H9 (cell line): ENCODE measurements around the gene RIOK3. TPM values are rescaled to one million over a fixed set of nuclear protein-coding genes. Genes with fewer than 3 reads are reported as not detected.

Experiments used
- DNase-seq: peaks from one replicate; pipeline ENCODE4 v3.0.0-alpha.2; 2017
- H2AFZ ChIP-seq: one replicate; pipeline ENCODE4 v1.6.1; 2013; ENCODE audit warnings: mild to moderate bottlenecking, low read length, control low read depth, moderate library complexity
- H2AK5ac ChIP-seq: 2 replicates; pipeline ENCODE4 v1.6.1; 2013; ENCODE audit warnings: low read length, control low read depth, mixed read lengths; ENCODE audit not compliant: insufficient read length
- H2BK120ac ChIP-seq: one replicate; pipeline ENCODE4 v1.6.1; 2013; ENCODE audit warnings: low read depth, mild to moderate bottlenecking, low read length, control low read depth, inconsistent platforms; ENCODE audit not compliant: poor library complexity, severe bottlenecking
- H2BK12ac ChIP-seq: 2 replicates; pipeline ENCODE4 v1.6.1; 2013; ENCODE audit warnings: low read length, control low read depth, mixed read lengths, low read depth; ENCODE audit not compliant: insufficient read length
- H2BK15ac ChIP-seq: 2 replicates; pipeline ENCODE4 v1.6.1; 2013; ENCODE audit warnings: low read depth, low read length, control low read depth
- H2BK20ac ChIP-seq: one replicate; pipeline ENCODE4 v1.6.1; 2013; ENCODE audit warnings: low read depth, mild to moderate bottlenecking, low read length, control low read depth, inconsistent platforms; ENCODE audit not compliant: poor library complexity, severe bottlenecking
- H2BK5ac ChIP-seq: 2 replicates; pipeline ENCODE4 v1.6.1; 2013; ENCODE audit warnings: low read length, control low read depth, mixed read lengths; ENCODE audit not compliant: insufficient read length
- H3K14ac ChIP-seq: 2 replicates; pipeline ENCODE4 v1.6.1; 2013; ENCODE audit warnings: low read length, control low read depth; ENCODE audit not compliant: insufficient read depth
- H3K18ac ChIP-seq: 2 replicates; pipeline ENCODE4 v1.6.1; 2013; ENCODE audit warnings: low read depth, mild to moderate bottlenecking, mixed read lengths, low read length, control low read depth; ENCODE audit not compliant: insufficient read length
- H3K23ac ChIP-seq: 2 replicates; pipeline ENCODE4 v1.6.1; 2013; ENCODE audit warnings: low read length, control low read depth, mixed read lengths, low read depth; ENCODE audit not compliant: insufficient read length
- H3K23me2 ChIP-seq: 2 replicates; pipeline ENCODE4 v1.6.1; 2013; ENCODE audit warnings: low read depth, mild to moderate bottlenecking, mixed read lengths, low read length, control low read depth; ENCODE audit not compliant: insufficient read length, poor library complexity, severe bottlenecking
- H3K27ac ChIP-seq: 2 replicates; pipeline ENCODE4 v1.5.1; 2013; ENCODE audit warnings: low read length, control low read depth, mixed read lengths, low read depth; ENCODE audit not compliant: insufficient read length
- H3K27me3 ChIP-seq: 2 replicates; pipeline ENCODE4 v1.6.1; 2013; ENCODE audit warnings: low read length, control low read depth, inconsistent platforms; ENCODE audit not compliant: insufficient read depth
- H3K4ac ChIP-seq: 2 replicates; pipeline ENCODE4 v1.6.1; 2013; ENCODE audit warnings: low read depth, mild to moderate bottlenecking, control low read depth, inconsistent platforms, low read length, moderate library complexity
- H3K4me1 ChIP-seq: 2 replicates; pipeline ENCODE4 v1.6.1; 2013; ENCODE audit warnings: low read length, control low read depth, inconsistent platforms; ENCODE audit not compliant: insufficient read depth
- H3K4me2 ChIP-seq: 2 replicates; pipeline ENCODE4 v1.6.1; 2013; ENCODE audit warnings: low read length, control low read depth, mixed read lengths; ENCODE audit not compliant: insufficient read length, insufficient read depth
- H3K56ac ChIP-seq: 2 replicates; pipeline ENCODE4 v1.6.1; 2013; ENCODE audit warnings: low read depth, mild to moderate bottlenecking, mixed read lengths, low read length, control low read depth; ENCODE audit not compliant: insufficient read length
- H3K79me1 ChIP-seq: 2 replicates; pipeline ENCODE4 v1.6.1; 2013; ENCODE audit warnings: low read depth, mild to moderate bottlenecking, moderate library complexity, low read length, control low read depth, inconsistent platforms; ENCODE audit not compliant: insufficient read depth, poor library complexity, severe bottlenecking
- H3K79me2 ChIP-seq: 2 replicates; pipeline ENCODE4 v1.6.1; 2013; ENCODE audit warnings: low read length, control low read depth, inconsistent platforms; ENCODE audit not compliant: insufficient read depth
- H3K9ac ChIP-seq: 2 replicates; pipeline ENCODE4 v1.6.1; 2013; ENCODE audit warnings: low read length, control low read depth, mixed read lengths; ENCODE audit not compliant: insufficient read length; ENCODE audit errors: extremely low read depth
- H3K9me3 ChIP-seq: one replicate; pipeline ENCODE4 v1.6.1; 2013; ENCODE audit warnings: low read depth, low read length, inconsistent platforms; ENCODE audit not compliant: control insufficient read depth
- H3T11ph ChIP-seq: one replicate; pipeline ENCODE4 v1.6.1; 2013; ENCODE audit warnings: mild to moderate bottlenecking, low read length, control low read depth, inconsistent platforms
- H4K20me1 ChIP-seq: one replicate; pipeline ENCODE4 v1.6.1; 2013; ENCODE audit not compliant: control insufficient read depth, insufficient read length, insufficient read depth
- H4K5ac ChIP-seq: 2 replicates; pipeline ENCODE4 v1.6.1; 2013; ENCODE audit warnings: low read depth, mild to moderate bottlenecking, mixed read lengths, low read length, control low read depth; ENCODE audit not compliant: insufficient read length
- H4K8ac ChIP-seq: replicated peaks from 2 replicates; pipeline ENCODE4 v1.6.1; 2013; ENCODE audit warnings: low read length, control low read depth, mixed read lengths, low read depth; ENCODE audit not compliant: insufficient read length
- H4K91ac ChIP-seq: 2 replicates; pipeline ENCODE4 v1.6.1; 2013; ENCODE audit warnings: low read depth, mild to moderate bottlenecking, moderate library complexity, mixed read lengths, low read length, control low read depth; ENCODE audit not compliant: insufficient read length
- H3K27ac Mint-ChIP-seq, 3 experiments: 2 replicates in 2 of 3; 3 replicates in 1 of 3; pipeline ENCODE4 v1.8.0; 2020 to 2021; ENCODE audit warnings: mixed read lengths in 3 of 3, mild to moderate bottlenecking in 1 of 3, moderate library complexity in 1 of 3
- H3K27me3 Mint-ChIP-seq: 2 replicates; pipeline ENCODE4 v1.8.0; 2021; ENCODE audit warnings: low read depth, mild to moderate bottlenecking, moderate library complexity, mixed read lengths
- H3K36me3 Mint-ChIP-seq, 3 experiments: 2 replicates in 2 of 3; 3 replicates in 1 of 3; pipeline ENCODE4 v1.8.0; 2020 to 2021; ENCODE audit warnings: low read depth in 3 of 3, mixed read lengths in 3 of 3; ENCODE audit not compliant: insufficient read depth in 1 of 3
- H3K4me1 Mint-ChIP-seq, 2 experiments: 2 replicates each; pipeline ENCODE4 v1.8.0; 2020; ENCODE audit warnings: mixed read lengths in 2 of 2
- H3K4me3 Mint-ChIP-seq, 2 experiments: 2 replicates in 1 of 2; 3 replicates in 1 of 2; pipeline ENCODE4 v1.8.0; 2020 to 2021; ENCODE audit warnings: mild to moderate bottlenecking in 2 of 2, mixed read lengths in 2 of 2, moderate library complexity in 1 of 2
- H3K9me3 Mint-ChIP-seq, 2 experiments: 2 replicates in 1 of 2; 3 replicates in 1 of 2; pipeline ENCODE4 v1.8.0; 2020; ENCODE audit warnings: mild to moderate bottlenecking in 2 of 2, mixed read lengths in 2 of 2, moderate library complexity in 1 of 2
- WGBS: extraction: QIAGEN DNeasy Blood & Tissue Kit; methylation state at CpG from one replicate; pipeline ENCODE4 v1.1.7; 2013; ENCODE audit warnings: missing lambda C conversion rate, low lambda C conversion rate, mixed read lengths; ENCODE audit not compliant: insufficient read length; ENCODE audit errors: extremely low coverage; 5-methylcytosine and 5-hydroxymethylcytosine counted together
- total RNA-seq: library from RNA; stranded (reverse); gene quantifications from 2 replicates; pipeline ENCODE4 v1.2.1, GENCODE V29; 2021
- TF ChIP-seq, protein P1 (sequence below): fragments of 200-600 bp; sonication (generic); conservative IDR thresholded peaks from 3 replicates; pipeline ENCODE4 v1.8.0; 2021; ENCODE audit warnings: antibody characterized with exemption, mild to moderate bottlenecking

Gene RIOK3
- total RNA-seq, 1 experiment from 2014 or later, result 34.6 TPM

DNA sequence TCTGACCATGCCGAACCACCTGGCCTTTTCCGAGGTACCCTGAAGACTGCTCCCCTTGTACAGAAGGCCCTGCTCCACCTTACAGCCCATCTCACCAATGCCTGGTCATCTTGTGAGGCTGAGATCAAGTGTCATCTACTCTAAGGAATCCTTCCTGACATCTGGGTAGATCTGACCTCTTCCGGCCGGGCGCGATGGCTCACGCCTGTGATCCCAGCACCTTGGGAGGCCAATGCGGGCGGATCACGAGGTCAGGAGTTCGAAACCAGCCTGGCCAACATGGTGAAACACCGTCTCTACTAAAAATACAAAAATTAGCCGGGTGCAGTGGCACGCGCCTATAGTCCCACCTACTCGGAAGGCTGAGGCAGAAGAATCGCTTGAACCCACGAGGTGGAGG lies 2.1 kb upstream of the RIOK3 start:
- Mint-ChIP-seq H3K36me3 (no peaks in the 10 kb centered on the region), H3K4me3 (no peak overlapping the region), H3K27ac (peak overlapping the region in 1 of 3 experiments; percentile 85; a peak in 1 of 7 replicates), H3K27me3 (no peaks in the 10 kb centered on the region), H3K4me1 (peaks cover 15 to 16% of the 10 kb centered on the region in 2 experiments), H3K9me3 (no peaks in the 10 kb centered on the region)
- Histone ChIP-seq H3K27ac (no peak overlapping the region), H4K20me1 (no peaks in the 10 kb centered on the region), H2BK5ac (no peak overlapping the region), H3K4me2 (no peak overlapping the region), H2BK20ac (no peak overlapping the region), H3K79me2 (peaks cover 5% of the 10 kb centered on the region; the same call in 1 of the 2 replicates), H3K56ac (no peak overlapping the region), H2BK15ac (no peak overlapping the region), H3K4me1 (no peaks in the 10 kb centered on the region), H4K91ac (no peak overlapping the region), H3K9me3 (no peaks in the 10 kb centered on the region), H4K8ac (no peak overlapping the region), H3K79me1 (no peaks in the 10 kb centered on the region), H3K23ac (no peak overlapping the region), H4K5ac (no peak overlapping the region), H3K4ac (no peak overlapping the region), H3K9ac (no peak overlapping the region), H3K14ac (no peak overlapping the region), H3T11ph (no peak overlapping the region), H3K23me2 (peaks cover 3% of the 10 kb centered on the region), H3K18ac (no peak overlapping the region), H3K27me3 (no peaks in the 10 kb centered on the region), H2BK12ac (no peak overlapping the region), H2BK120ac (no peak overlapping the region), H2AFZ (no peak overlapping the region), H2AK5ac (no peak overlapping the region)
- TF ChIP-seq, protein P1, sequence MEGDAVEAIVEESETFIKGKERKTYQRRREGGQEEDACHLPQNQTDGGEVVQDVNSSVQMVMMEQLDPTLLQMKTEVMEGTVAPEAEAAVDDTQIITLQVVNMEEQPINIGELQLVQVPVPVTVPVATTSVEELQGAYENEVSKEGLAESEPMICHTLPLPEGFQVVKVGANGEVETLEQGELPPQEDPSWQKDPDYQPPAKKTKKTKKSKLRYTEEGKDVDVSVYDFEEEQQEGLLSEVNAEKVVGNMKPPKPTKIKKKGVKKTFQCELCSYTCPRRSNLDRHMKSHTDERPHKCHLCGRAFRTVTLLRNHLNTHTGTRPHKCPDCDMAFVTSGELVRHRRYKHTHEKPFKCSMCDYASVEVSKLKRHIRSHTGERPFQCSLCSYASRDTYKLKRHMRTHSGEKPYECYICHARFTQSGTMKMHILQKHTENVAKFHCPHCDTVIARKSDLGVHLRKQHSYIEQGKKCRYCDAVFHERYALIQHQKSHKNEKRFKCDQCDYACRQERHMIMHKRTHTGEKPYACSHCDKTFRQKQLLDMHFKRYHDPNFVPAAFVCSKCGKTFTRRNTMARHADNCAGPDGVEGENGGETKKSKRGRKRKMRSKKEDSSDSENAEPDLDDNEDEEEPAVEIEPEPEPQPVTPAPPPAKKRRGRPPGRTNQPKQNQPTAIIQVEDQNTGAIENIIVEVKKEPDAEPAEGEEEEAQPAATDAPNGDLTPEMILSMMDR, result no peak
- no CpG with 5 or more reads among the region's 18 CpGs for WGBS
- no peak for DNase-seq
